Panc1 (cell line): ENCODE data around the gene PCGF5.

Experiments
- CTCF ChIP-seq: fragments of 450-650 bp; IDR thresholded peaks from 2 replicates; pipeline ENCODE4 v1.5.1; 2017; ENCODE audit warnings: mild to moderate bottlenecking
- REST ChIP-seq, 2 experiments: IDR thresholded peaks; 2 replicates each; pipeline ENCODE4 v1.6.1; 2011 to 2012; ENCODE audit warnings: low read depth in 2 of 2, control low read depth in 1 of 2, low read length in 1 of 2, mild to moderate bottlenecking in 1 of 2, moderate library complexity in 1 of 2; ENCODE audit not compliant: insufficient read depth in 1 of 2

GRCh38 chr10:91198781-91199180 lies 21.7 kb upstream of the PCGF5 start:
- TF ChIP-seq CTCF (no peak), REST (IDR thresholded peaks at IDR 0.05; ENCODE audit: insufficient read depth in 1 of 2, low read depth in 2 of 2, low read length in 1 of 2) (no peak)
